Heart left ventricle (tissue), 16 donors: ENCODE data around the gene DIP2C. TPM values are rescaled to one million over a fixed set of nuclear protein-coding genes. Genes with fewer than 3 reads are reported as not detected.

Experiments used
- ATAC-seq, 4 donors: fragments of 200-7000 bp; cut with Tn5 transposase; one replicate each; pipeline ENCODE4 v1.9.1; 2020 to 2022; ENCODE audit warnings: moderate library complexity in 4 of 4, mild to moderate bottlenecking in 3 of 4, moderate number of reproducible peaks in 1 of 4
- DNase-seq, 5 donors: peaks; one replicate each; pipeline ENCODE4 v3.0.0-alpha.2; 2020
- H3K27ac ChIP-seq, 12 donors: fragments of 200-600 bp; sonication (generic) in 4 of 12; one replicate each; pipeline versions ENCODE4 v1.5.0 to v1.8.0; 2016 to 2022; ENCODE audit warnings: mild to moderate bottlenecking in 2 of 12
- H3K27me3 ChIP-seq, 9 donors: fragments of 200-600 bp; sonication (generic) in 2 of 9; one replicate each; pipeline versions ENCODE4 v1.5.1 to v1.8.0; 2016 to 2022; ENCODE audit warnings: mild to moderate bottlenecking in 3 of 9
- H3K36me3 ChIP-seq, 9 donors: fragments of 200-600 bp; sonication (generic) in 2 of 9; one replicate each; pipeline versions ENCODE4 v1.5.0 to v1.8.0; 2018 to 2022; ENCODE audit warnings: mild to moderate bottlenecking in 2 of 9
- H3K4me1 ChIP-seq, 12 donors: fragments of 200-600 bp; sonication (generic) in 4 of 12; one replicate each; pipeline versions ENCODE4 v1.5.0 to v1.8.0; 2016 to 2022; ENCODE audit warnings: mild to moderate bottlenecking in 3 of 12
- H3K4me3 ChIP-seq, 12 donors: fragments of 200-600 bp; sonication (generic) in 4 of 12; one replicate each; pipeline versions ENCODE4 v1.5.0 to v1.8.0; 2017 to 2022; ENCODE audit warnings: mild to moderate bottlenecking in 9 of 12, moderate library complexity in 4 of 12
- H3K9me3 ChIP-seq, 12 donors: fragments of 200-600 bp; sonication (generic) in 4 of 12; one replicate each; pipeline versions ENCODE4 v1.5.0 to v1.8.0; 2016 to 2022; ENCODE audit warnings: mild to moderate bottlenecking in 1 of 12
- POLR2A ChIP-seq, 2 donors: fragments of 450-650 bp; IDR thresholded peaks; one replicate each; pipeline ENCODE4 v1.6.1; 2017; ENCODE audit warnings: antibody characterized with exemption in 2 of 2, mild to moderate bottlenecking in 2 of 2, moderate library complexity in 2 of 2
- WGBS, 4 donors: extraction: QIAGEN DNeasy Blood & Tissue Kit in 2 of 4; methylation state at CpG; one replicate each; pipeline versions ENCODE4 v1.1.5 to v1.1.7; 2013 to 2018; 5-methylcytosine and 5-hydroxymethylcytosine counted together
- intact Hi-C, 10 donors: fragments of 100-400 bp; cut with DNase I; formaldehyde crosslinking; loops; one replicate each; pipeline versions ENCODE4 v1.11.1 to v1.14.2; 2022
- polyA plus RNA-seq, 2 donors: library from polyadenylated mRNA; stranded (reverse); fragments of 200-250 nt; gene quantifications; one replicate each; pipeline ENCODE4 v1.2.3, GENCODE V29; 2013
- total RNA-seq, 9 donors: library from RNA; depleted of rRNA in 2 of 9; stranded (reverse); fragments of >200 nt in 2 of 9; fragmentation: NEBNext Ultra II Directional in 3 of 9; extraction: Animal tissue kit (Norgen Biotek cat#: 25700) in 3 of 9; gene quantifications; one replicate each; pipeline versions ENCODE4 v1.1.0 to v1.2.4, GENCODE V29; 2016 to 2023
- TF ChIP-seq, protein P1 (sequence below), 12 donors: fragments of 200-600 bp; sonication (generic) in 4 of 12; IDR thresholded peaks; one replicate each; pipeline versions ENCODE4 v1.5.0 to v1.8.0; 2018 to 2022; ENCODE audit warnings: antibody characterized with exemption in 12 of 12, mild to moderate bottlenecking in 5 of 12
- donor health status: ischemic (EF 13 %, LVEDD 7.1; RV severe dilation, severe dysfunction).
- donor health status: healthy with polysubstance abuse.
- donor health status: DM: no; HTN: yes; CAD: no.
- donor health status: DM: no; HTN: no; CAD: no.
- donor health status: ischemic (EF 25% LVEDD 6.9; RV normal size, moderate dysfunction).
- donor health status: ischemic (EF 25% LVEDD 5.7; RV mildly dilated, moderate dysfunction).
- donor health status: healthy.
- donor health status: DM: yes; HTN: yes; CAD: no.
- donor health status: ischemic (EF 35%, LVEDD 5.7; RV mildly dilated, moderate dysfunction).
- donor health status: nonischemic (EF 11% LVEDD 7.7; RV severe dilation, severe dysfunction).
- donor health status: DM: yes; HTN: yes; CAD: no.
- donor health status: PGD.
- donor health status: ischemic (EF 29% LVEDD 5.4; RV normal size, mild dysfunction).
- donor health status: nonischemic (EF 23%, LVEDD 6.1; RV moderate dilation, normal function).

Gene DIP2C
- total and polyA plus RNA-seq, 11 donors: 7.4 to 43.1 (median 28.5) TPM

DNA sequence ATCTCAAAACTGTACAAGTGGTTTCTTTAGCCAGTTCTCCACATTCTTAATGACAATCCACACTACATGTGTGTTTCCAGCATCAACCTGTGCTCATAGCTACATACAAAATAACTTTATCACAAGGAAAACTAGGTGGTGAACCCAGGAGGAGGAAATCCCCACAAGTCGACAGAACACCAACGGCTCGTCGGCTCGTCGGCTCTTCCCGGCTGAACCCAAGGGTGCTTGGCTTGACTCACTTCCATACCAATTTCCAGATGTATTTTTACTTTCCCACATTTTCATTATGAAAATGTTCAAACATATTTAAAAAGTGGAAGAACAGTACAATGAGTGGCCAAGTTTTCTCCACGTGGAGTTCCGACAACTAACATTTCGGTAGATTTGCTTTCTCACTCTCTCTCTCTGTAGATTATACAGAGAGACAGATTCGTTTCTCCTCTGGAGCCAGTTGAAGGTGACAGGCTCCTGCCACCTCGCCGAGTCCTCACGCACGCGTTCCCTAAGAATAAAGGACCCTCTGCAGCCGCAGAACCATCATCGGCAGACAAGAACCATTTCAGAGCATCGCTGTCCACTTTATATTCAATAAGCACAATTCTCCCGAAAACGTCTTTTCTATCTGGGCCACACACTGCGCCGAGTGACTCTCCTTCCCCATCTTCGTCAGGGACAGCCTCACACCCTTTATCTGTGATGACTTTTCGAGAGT lies 53.3 kb downstream of the DIP2C start:
- intact Hi-C loops: no loop called here
- Histone ChIP-seq H3K27me3 (peaks cover 0 to 4% (median 0%) of the 10 kb centered on the region in 9 donors), H3K4me1 (peaks cover 0 to 44% (median 7%) of the 10 kb centered on the region in 12 donors), H3K27ac (peak overlapping the region in 1 of 12 donors; percentile 77), H3K36me3 (no peaks in the 10 kb centered on the region), H3K9me3 (no peaks in the 10 kb centered on the region), H3K4me3 (no peak overlapping the region)
- 87 to 90% (median 89%) methylated on average over 25 of the region's 25 CpGs for WGBS, 4 donors
- no peak for TF ChIP-seq POLR2A (IDR thresholded peaks at IDR 0.05)
- TF ChIP-seq, protein P1, sequence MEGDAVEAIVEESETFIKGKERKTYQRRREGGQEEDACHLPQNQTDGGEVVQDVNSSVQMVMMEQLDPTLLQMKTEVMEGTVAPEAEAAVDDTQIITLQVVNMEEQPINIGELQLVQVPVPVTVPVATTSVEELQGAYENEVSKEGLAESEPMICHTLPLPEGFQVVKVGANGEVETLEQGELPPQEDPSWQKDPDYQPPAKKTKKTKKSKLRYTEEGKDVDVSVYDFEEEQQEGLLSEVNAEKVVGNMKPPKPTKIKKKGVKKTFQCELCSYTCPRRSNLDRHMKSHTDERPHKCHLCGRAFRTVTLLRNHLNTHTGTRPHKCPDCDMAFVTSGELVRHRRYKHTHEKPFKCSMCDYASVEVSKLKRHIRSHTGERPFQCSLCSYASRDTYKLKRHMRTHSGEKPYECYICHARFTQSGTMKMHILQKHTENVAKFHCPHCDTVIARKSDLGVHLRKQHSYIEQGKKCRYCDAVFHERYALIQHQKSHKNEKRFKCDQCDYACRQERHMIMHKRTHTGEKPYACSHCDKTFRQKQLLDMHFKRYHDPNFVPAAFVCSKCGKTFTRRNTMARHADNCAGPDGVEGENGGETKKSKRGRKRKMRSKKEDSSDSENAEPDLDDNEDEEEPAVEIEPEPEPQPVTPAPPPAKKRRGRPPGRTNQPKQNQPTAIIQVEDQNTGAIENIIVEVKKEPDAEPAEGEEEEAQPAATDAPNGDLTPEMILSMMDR (IDR thresholded peaks at IDR 0.05): no peak
- no peak for ATAC-seq
- DNase-seq: peak in 1 of 5 donors; percentile 5

DNA sequence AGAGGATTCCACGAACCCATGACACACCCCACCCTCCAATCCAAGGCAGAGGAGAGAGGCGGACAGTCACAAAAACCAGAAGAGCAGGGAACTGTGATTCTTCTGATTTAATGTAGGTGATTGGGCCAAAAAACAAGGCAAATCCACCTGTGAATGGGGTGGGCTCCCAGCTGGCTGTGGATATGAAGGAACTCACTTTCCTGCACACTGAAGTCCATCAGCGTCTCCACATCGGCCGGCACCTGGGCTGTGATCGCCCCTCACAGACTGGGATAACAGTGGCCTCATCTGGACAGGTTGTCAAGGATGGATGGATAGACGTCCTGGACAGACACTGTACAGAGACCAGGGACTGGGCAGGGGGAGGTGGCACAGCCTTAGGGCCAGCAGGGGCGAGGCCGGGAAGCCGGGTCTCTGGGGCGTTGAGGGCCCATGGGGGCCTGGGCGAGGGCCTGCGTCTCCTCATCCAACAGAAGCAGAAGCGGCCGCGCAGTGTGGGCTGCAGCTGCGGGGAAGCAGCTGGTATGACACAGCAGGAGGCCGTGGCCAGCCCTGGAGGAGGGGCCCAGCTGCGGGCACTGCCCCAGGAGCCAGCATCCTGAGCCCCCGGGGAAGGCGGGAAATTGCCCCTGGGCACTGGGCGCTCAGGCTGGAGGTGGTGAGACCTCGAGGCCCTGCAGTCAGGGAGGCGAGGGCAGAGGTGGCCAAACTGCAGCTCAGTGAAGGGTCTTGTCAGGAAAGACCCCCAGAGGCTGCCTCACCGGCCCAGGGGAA lies 54.2 kb downstream of the DIP2C start:
- DNase-seq: peak in 1 of 5 donors; percentile 23
- no peak for TF ChIP-seq POLR2A (IDR thresholded peaks at IDR 0.05)
- TF ChIP-seq, protein P1 (IDR thresholded peaks at IDR 0.05): no peak

DNA sequence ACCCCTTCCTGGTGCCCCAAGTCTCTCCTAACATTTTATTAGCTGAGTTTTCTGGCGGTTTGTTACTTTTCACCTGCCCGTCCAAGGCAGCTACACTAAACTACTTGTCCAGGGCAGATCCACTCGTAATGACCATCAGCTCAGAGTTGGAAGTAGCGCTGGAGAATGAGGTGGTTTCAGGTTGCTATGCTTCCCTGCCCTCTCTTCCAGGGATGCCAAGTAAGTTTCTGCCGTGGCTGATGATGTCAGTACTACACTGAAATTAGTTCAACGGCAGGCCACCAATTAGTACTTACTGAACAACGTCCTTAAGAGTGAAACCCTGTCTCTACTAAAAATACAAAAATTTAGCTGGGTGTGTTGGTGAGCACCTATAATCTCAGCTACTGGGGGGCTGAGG lies 55.2 kb downstream of the DIP2C start:
- peaks cover 0 to 46% (median 7%) of the 10 kb centered on the region in 12 donors for H3K4me1 ChIP-seq
- WGBS, 4 donors: 54 to 63% (median 62%) methylated on average over 7 of the region's 7 CpGs
- peak in 1 of 5 donors; percentile 4 for DNase-seq
- peaks cover 0 to 4% (median 0%) of the 10 kb centered on the region in 9 donors for H3K27me3 ChIP-seq
- H3K27ac ChIP-seq: peak overlapping the region in 2 of 12 donors; percentile 4 to 77
- no peak overlapping the region for H3K4me3 ChIP-seq
- intact Hi-C loops: no loop called here
- ATAC-seq: peak in 3 of 4 donors; percentile 32 to 60 (median 43)
- H3K9me3 ChIP-seq: no peaks in the 10 kb centered on the region
- H3K36me3 ChIP-seq: peaks cover 0 to 5% (median 0%) of the 10 kb centered on the region in 9 donors
- no peak for TF ChIP-seq POLR2A (IDR thresholded peaks at IDR 0.05)
- TF ChIP-seq, protein P1 (IDR thresholded peaks at IDR 0.05): no peak

More for the DNA sequence above, 54.2 kb downstream of the DIP2C start:
- intact Hi-C loops: no loop called here
- peak in 2 of 4 donors; percentile 8 to 27 for ATAC-seq
- H3K4me1 ChIP-seq: peaks cover 0 to 42% (median 7%) of the 10 kb centered on the region in 12 donors
- H3K27me3 ChIP-seq: peaks cover 0 to 4% (median 0%) of the 10 kb centered on the region in 9 donors
- no peaks in the 10 kb centered on the region for H3K9me3 ChIP-seq
- H3K36me3 ChIP-seq: peaks cover 0 to 4% (median 0%) of the 10 kb centered on the region in 9 donors
- WGBS, 4 donors: 83 to 96% (median 87%) methylated on average over 12 to 25 of the region's 25 CpGs
- H3K27ac ChIP-seq: peak overlapping the region in 1 of 12 donors; percentile 77
- no peak overlapping the region for H3K4me3 ChIP-seq
